ENCODE results near the gene SMARCC1.

Gene SMARCC1

DNA sequence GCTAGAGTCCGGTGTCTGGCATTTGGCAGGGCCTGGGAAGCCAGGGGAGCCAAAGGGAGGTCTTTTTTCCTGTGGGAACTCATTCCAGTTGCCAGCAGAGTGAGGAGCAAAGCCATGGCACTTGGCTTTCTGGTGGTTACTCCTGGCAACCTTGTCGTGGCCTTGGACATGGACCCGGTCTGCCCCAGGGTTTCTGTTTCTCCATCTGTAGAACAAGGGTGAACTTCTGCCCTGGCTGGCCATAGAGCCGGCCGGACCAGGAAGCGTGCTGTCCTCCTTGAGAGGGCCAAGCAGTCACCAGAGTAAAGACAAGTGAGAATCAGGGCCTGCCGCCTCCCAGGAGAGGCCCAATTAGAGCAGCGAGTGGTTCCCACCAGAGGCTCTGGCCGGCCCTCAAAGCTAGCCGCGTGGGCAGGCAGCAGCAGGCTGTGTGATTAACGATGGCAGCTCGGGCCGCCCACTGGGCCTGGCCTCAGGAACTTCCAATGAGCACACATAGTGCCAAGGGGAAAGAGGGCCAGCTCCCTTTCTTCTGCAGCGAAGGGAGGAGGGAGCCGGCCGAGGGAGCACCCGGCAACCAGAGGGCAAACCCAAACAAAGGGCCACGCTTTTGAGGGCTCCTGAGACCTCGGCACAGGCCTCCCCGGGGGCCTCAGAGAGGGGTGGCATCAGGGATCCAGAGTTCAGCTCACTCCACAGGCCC, 239.1 kb downstream of the SMARCC1 start:
- DNase-seq (ENCODE audit: low spot score) = peak; percentile 85

DNA sequence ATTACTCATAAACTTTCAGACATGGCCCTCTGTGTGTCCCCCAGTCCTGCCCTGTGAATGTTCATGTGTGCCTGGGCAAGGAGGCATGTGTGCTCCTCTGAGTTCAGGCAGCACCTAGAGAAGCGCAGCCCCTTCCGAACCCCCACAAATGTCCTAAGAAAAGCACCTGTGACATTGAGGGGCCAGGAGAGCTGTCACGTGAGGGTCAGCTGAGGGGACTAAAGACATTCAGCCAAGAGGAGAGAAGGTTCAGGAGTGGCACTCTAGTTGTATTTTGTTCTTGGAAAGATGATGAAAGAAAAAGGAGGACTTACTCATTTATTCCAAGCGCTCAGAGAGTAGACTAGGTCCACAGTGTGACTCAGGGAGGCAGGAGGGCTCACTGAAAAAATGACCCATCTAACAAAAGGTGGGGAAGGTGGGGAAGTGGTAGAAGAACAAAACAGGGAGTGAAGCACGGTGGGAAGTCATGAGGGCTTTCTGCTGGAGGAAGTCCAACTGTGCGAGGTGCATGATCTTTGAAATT, 240.0 kb downstream of the SMARCC1 start:
- DNase-seq (ENCODE audit: low spot score) = no peak

DNA sequence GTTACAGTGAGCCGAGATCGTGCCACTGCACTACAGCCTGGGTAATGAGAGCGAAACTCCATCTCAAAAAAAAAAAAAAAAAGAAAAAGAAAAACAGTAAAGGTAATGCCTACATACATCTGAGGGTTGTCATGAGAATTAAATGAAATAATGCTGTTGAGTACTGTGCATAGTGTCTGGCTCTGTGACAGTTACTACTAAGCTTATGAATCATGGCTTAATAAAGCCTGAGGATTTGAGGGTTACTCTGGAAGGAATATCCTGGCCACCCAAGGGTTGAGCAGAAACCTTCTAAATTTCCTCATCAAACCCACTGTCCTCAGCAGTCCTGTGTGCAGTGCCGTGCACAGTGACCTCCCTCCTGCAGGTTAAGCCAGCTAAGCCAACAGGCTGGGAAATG, 241.4 kb downstream of the SMARCC1 start:
- DNase-seq (ENCODE audit: low spot score) = no peak

DNA sequence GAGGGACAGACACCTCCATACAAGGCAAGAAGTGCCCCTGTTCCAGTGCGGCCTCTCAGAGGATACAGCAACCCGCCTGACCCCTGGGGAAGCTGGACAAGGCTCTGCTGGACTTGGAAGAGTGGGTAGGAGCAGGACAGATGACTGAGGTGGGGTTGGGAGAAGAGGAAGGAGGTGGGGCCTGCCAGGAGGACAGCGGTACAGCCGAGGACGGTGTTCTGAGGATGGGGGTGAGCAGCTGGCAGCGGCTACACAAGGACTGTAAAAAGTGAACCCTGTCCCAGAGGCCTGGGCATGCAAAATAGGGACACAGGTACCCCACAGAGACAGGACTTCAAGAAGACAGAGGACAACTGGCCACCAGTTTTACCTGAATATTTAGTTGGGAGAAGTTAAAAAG, 244.7 kb downstream of the SMARCC1 start:
- DNase-seq (ENCODE audit: low spot score) = no peak

DNA sequence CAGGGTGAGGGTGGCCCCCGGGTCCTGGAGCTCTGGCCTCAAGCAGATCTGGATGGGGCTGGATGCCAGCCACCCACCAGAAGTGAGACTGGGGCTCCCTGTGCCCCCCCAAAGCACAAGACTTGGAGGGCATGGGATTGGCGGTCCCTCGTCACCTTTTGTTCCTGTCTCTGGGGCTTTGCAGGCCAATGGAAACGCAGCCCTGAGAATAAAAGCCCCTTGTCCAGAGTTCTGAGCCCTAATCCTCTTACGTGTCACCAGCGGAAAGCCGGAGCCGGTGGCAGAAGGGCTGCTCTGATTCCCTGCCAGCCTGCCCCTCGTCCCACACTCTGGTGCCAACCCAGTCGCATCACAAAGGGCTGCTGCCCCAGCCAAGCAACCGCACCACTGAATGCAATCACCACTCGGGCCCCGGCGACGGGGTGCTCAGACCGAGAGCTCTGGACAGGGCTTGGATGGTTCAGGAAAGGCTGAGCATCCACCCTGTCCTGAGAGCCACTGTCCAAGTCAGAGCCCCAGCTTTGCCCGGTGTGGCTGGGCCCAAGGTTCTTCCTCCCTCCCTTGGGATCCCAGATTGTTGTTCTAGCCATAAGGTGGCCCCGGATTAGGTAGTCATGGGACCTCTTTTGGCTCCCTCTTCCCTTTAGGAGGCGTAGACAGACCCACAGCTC, 245.3 kb downstream of the SMARCC1 start:
- DNase-seq (ENCODE audit: low spot score) = peak; percentile 83

Measured in Ammon's horn (tissue), 1 donor.